K562 (cell line): ENCODE measurements around the gene HAUS1. TPM values are rescaled to one million over a fixed set of nuclear protein-coding genes. Genes with fewer than 3 reads are reported as not detected.

ENCODE experiments used
- ATAC-seq: fragments of 200-7000 bp; cut with Tn5 transposase; 3 replicates; pipeline ENCODE4 v1.9.1; 2020; ENCODE audit warnings: moderate library complexity
- BruUV-seq: library from RNA; stranded (reverse); fragments of 400-500 nt; replicated peaks from 2 replicates; lab custom pipeline; 2021; lab: Mats Ljungman, UMichigan
- CTCF ChIA-PET: fragments of 300-600 bp; formaldehyde crosslinking; extraction: SDS; loops from one replicate; lab custom pipeline; 2021; ENCODE audit warnings: low intra/inter-chr PET ratio; lab: Yijun Ruan, JAX
- POLR2A ChIA-PET: fragments of 300-600, 350-650 bp; sonication (Branson Sonifier 250); formaldehyde crosslinking; extraction: SDS; loops from one replicate; lab custom pipeline; 2021; ENCODE audit warnings: antibody characterized with exemption, inconsistent platforms; lab: Yijun Ruan, JAX
- DNase-seq, 4 experiments: peaks; one replicate each; pipeline versions ENCODE4 v3.0.0 to v3.0.0-alpha.2; 2011 to 2018; ENCODE audit warnings: low spot score in 3 of 4, mixed read lengths in 3 of 4; ENCODE audit errors: extremely low read depth in 1 of 4
- FAIRE-seq: peaks from 2 replicates; lab custom pipeline; 2011; peaks lifted over from hg19 to GRCh38; lab: Jason Lieb, UNC
- H2AFZ ChIP-seq: 2 replicates; pipeline ENCODE4 v1.6.0; 2011; ENCODE audit warnings: low read depth, low read length, control low read depth, inconsistent platforms
- H3K27ac ChIP-seq: fragments of 200-600 bp; 3 replicates; pipeline ENCODE4 v1.8.0; 2011; ENCODE audit warnings: low read depth, mild to moderate bottlenecking, control low read depth, inconsistent platforms, low read length, moderate library complexity, mixed read lengths; ENCODE audit errors: extremely low read depth
- H3K27me3 ChIP-seq, 2 experiments: fragments of 300-600 bp in 1 of 2; 2 replicates in 1 of 2; 3 replicates in 1 of 2; pipeline versions ENCODE4 v1.6.0 to v1.8.0; 2011; ENCODE audit warnings: inconsistent platforms in 2 of 2, low read length in 2 of 2, mild to moderate bottlenecking in 1 of 2, mixed read lengths in 1 of 2, moderate library complexity in 1 of 2; ENCODE audit not compliant: control insufficient read depth in 2 of 2, insufficient read depth in 2 of 2
- H3K36me3 ChIP-seq: fragments of 300-600 bp; 3 replicates; pipeline ENCODE4 v1.8.0; 2011; ENCODE audit warnings: mild to moderate bottlenecking, low read length, inconsistent platforms; ENCODE audit not compliant: control insufficient read depth, insufficient read depth
- H3K4me1 ChIP-seq, 2 experiments: fragments of 200-600 bp in 1 of 2; replicated peaks in 1 of 2; 2 replicates in 1 of 2; 3 replicates in 1 of 2; pipeline versions ENCODE4 v1.5.1 to v1.8.0; 2011; ENCODE audit warnings: inconsistent platforms in 2 of 2, low read length in 2 of 2, mild to moderate bottlenecking in 1 of 2, mixed read lengths in 1 of 2, moderate library complexity in 1 of 2; ENCODE audit not compliant: control insufficient read depth in 2 of 2, insufficient read depth in 2 of 2
- H3K4me2 ChIP-seq: 2 replicates; pipeline ENCODE4 v1.6.1; 2011; ENCODE audit warnings: low read length, control low read depth, inconsistent platforms, mixed read lengths; ENCODE audit not compliant: insufficient read depth
- H3K4me3 ChIP-seq: fragments of 200-600 bp; sonication (generic), shearing (Covaris generic); 2 replicates; pipeline ENCODE4 v1.5.1; 2016; ENCODE audit warnings: control low read depth, inconsistent platforms
- H3K79me2 ChIP-seq: fragments of 200-600 bp; 3 replicates; pipeline ENCODE4 v1.8.0; 2011; ENCODE audit warnings: low read length, inconsistent platforms; ENCODE audit not compliant: control insufficient read depth, insufficient read depth
- H3K9ac ChIP-seq, 2 experiments: 2 replicates each; pipeline versions ENCODE4 v1.6.0 to v1.6.1; 2011; ENCODE audit warnings: low read depth in 2 of 2, low read length in 2 of 2, control low read depth in 1 of 2, inconsistent platforms in 1 of 2, mild to moderate bottlenecking in 1 of 2, mixed read lengths in 1 of 2; ENCODE audit not compliant: insufficient read depth in 1 of 2
- H3K9me1 ChIP-seq: one replicate; pipeline ENCODE4 v1.6.0; 2011; ENCODE audit warnings: inconsistent platforms, mild to moderate bottlenecking, low read length, moderate library complexity; ENCODE audit not compliant: control insufficient read depth, insufficient read depth
- H3K9me3 ChIP-seq: replicated peaks from 2 replicates; pipeline ENCODE4 v1.5.1; 2011; ENCODE audit warnings: low read depth, low read length, inconsistent platforms; ENCODE audit not compliant: control insufficient read depth, insufficient read depth
- H4K20me1 ChIP-seq: replicated peaks from 2 replicates; pipeline ENCODE4 v1.6.1; 2011; ENCODE audit warnings: low read length, inconsistent platforms, mixed read lengths; ENCODE audit not compliant: control insufficient read depth, insufficient read depth
- EP300 ChIP-seq: IDR thresholded peaks from 2 replicates; pipeline ENCODE4 v1.6.1; 2012; ENCODE audit warnings: low read length, improper control_type of control experiment
- ESRRB ChIP-seq: fragments of 250-450 bp; sonication (Bioruptor Pico); IDR thresholded peaks from 2 replicates; pipeline ENCODE4 v1.5.0; 2020; ENCODE audit warnings: mild to moderate bottlenecking, moderate library complexity, borderline replicate concordance
- FOXK2 ChIP-seq, 2 experiments: fragments of 450-650 bp; IDR thresholded peaks in 1 of 2; conservative IDR thresholded peaks in 1 of 2; 2 replicates each; pipeline ENCODE4 v1.6.1; 2016; ENCODE audit warnings: low read depth in 2 of 2, mild to moderate bottlenecking in 1 of 2
- GTF2E2 ChIP-seq: fragments of 200-800 bp; sonication (Bioruptor generic); IDR thresholded peaks from 2 replicates; pipeline ENCODE4 v1.6.1; 2016; ENCODE audit warnings: missing genetic modification characterization, missing compliant biosample characterization
- MBD2 ChIP-seq: sonication (generic); IDR thresholded peaks from 2 replicates; pipeline ENCODE4 v1.6.1; 2016; ENCODE audit warnings: low read depth, borderline replicate concordance
- RAD21 ChIP-seq, 2 experiments: fragments of 250-450 bp in 1 of 2; fragments of 450-650 bp in 1 of 2; sonication (Bioruptor Pico) in 1 of 2; formaldehyde crosslinking in 1 of 2; IDR thresholded peaks in 1 of 2; conservative IDR thresholded peaks in 1 of 2; 2 replicates each; pipeline versions ENCODE4 v1.4.0 to v1.8.0; 2020 to 2022; ENCODE audit warnings: mild to moderate bottlenecking in 2 of 2, moderate library complexity in 1 of 2
- REST ChIP-seq, 2 experiments: fragments of 450-650 bp; formaldehyde crosslinking in 1 of 2; IDR thresholded peaks; 2 replicates each; pipeline versions ENCODE4 v1.4.0 to v1.6.1; 2014 to 2020; ENCODE audit warnings: mild to moderate bottlenecking in 2 of 2, borderline replicate concordance in 1 of 2, low read depth in 1 of 2
- ZBED1 ChIP-seq: IDR thresholded peaks from 2 replicates; pipeline ENCODE4 v1.6.1; 2014
- ZFX ChIP-seq: sonication (generic); formaldehyde crosslinking; IDR thresholded peaks from 2 replicates; pipeline ENCODE4 v1.8.0; 2022; ENCODE audit warnings: mild to moderate bottlenecking, missing genetic modification reagents, moderate library complexity
- ZSCAN29 ChIP-seq: fragments of 450-650 bp; IDR thresholded peaks from 2 replicates; pipeline ENCODE4 v1.6.1; 2017
- WGBS: fragments of 100-300 bp; shearing (Covaris generic); methylation state at CpG from one replicate; pipeline ENCODE4 v1.1.6; 2016; ENCODE audit warnings: low coverage, mixed read lengths; ENCODE audit not compliant: insufficient coverage; ENCODE audit errors: missing lambda C conversion rate; 5-methylcytosine and 5-hydroxymethylcytosine counted together
- in situ Hi-C: fragments of 300-500 bp; cut with MboI; formaldehyde crosslinking; loops from 4 replicates; pipeline ENCODE4 v1.15.0; 2018; ENCODE audit warnings: inconsistent platforms, mixed read lengths
- intact Hi-C: fragments of 100-400 bp; cut with micrococcal nuclease; formaldehyde crosslinking; loops from 2 replicates; pipeline ENCODE4 v1.14.2; 2022
- polyA plus RNA-seq, 8 experiments: library from polyadenylated mRNA; depleted of rRNA in 4 of 8; stranded (reverse) in 5 of 8; unstranded in 3 of 8; fragments of >200 nt; fragmentation: Nextera tagmentation in 2 of 8; fragmentation: Illumina TruSeq in 1 of 8; extraction: Ambion mirVana in 2 of 8; extraction: Trizol in 1 of 8; gene quantifications; 2 replicates each; pipeline versions ENCODE4 v1.2.1 to v1.2.3, GENCODE V29; 2011 to 2014; ENCODE audit warnings: inconsistent platforms in 1 of 8, missing spikeins in 1 of 8
- total RNA-seq, 7 experiments: library from RNA; depleted of rRNA in 6 of 7; stranded (reverse); fragments of >200 nt in 6 of 7; fragmentation: Illumina TruSeq in 2 of 7; extraction: Trizol in 2 of 7; gene quantifications; 2 replicates each; pipeline versions ENCODE4 v1.2.1 to v1.2.3, GENCODE V29; 2011 to 2021; ENCODE audit warnings: low replicate concordance in 1 of 7
- TF ChIP-seq, protein P1 (sequence below): sonication (generic); formaldehyde crosslinking; IDR thresholded peaks from 2 replicates; pipeline ENCODE4 v1.9.0; 2022; ENCODE audit warnings: mild to moderate bottlenecking, missing genetic modification reagents

Gene HAUS1
- total and polyA plus RNA-seq, 9 of the 15 experiments (the other 6 are each of a cell fraction or from before 2014, with no cell fraction given): 45.6 to 135 (median 76.3) TPM

DNA sequence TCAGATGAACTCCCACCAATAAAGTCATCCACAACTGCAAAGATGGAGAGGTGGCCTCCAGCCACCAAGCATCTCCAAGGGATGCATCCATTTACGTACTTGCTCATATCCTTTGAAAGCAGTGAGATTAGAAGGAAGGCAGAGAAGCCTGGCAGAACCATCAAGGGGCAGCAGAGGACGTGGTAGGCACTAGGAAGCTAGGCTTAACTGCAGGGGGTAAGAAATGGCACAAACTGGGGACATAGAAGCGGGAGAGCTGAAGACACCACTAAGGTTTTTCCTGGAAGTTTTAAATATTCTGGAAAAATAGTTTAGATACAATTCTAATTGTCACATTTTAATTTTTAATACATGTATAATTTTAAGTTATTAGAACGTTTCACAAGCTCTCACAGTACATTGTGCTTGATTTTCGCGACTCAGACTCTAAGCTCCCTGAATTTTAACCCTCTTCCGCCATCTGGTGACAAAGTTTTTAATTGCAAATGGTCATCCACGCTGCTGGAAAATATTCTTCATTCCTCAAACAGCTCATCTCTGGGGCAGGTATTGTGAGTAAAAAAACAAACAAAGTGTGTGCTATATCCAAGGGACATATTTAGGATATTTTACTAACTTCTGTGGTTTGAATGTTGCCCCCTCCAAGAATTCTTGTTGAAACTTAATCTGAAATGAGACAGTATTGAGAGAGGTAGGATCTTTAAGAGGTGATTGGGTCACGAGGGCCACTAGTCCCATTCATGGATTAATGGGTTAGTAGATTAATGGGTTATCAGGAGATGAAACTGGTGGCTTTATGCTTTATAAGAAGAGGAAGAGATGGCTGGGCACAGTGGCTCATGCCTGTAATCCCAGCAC, 30.5 kb upstream of the HAUS1 start:
- DNase-seq (peak; percentile 30 to 70 (median 38)), FAIRE-seq (peak; percentile 83), ATAC-seq (peak; percentile 58)
- Histone ChIP-seq H3K9me3 (no peaks in the 10 kb centered on the region), H3K27me3 (no peaks in the 10 kb centered on the region), H2AFZ (no peak overlapping the region), H3K79me2 (peaks cover 35% of the 10 kb centered on the region), H3K36me3 (peaks cover 11% of the 10 kb centered on the region; the same call in 2 of the 3 replicates), H4K20me1 (no peaks in the 10 kb centered on the region), H3K27ac (no peak overlapping the region), H3K9ac (no peak overlapping the region), H3K4me2 (no peak overlapping the region), H3K4me3 (no peak overlapping the region), H3K4me1 (peaks cover 3 to 31% of the 10 kb centered on the region in 2 experiments; a peak in 4 of 5 replicates), H3K9me1 (no peaks in the 10 kb centered on the region)
- in situ Hi-C loops (loop anchor here (10.0 kb wide), 1 partner anchor 399 kb away; no protein-coding TSS in a partner anchor), intact Hi-C loops (loop anchor here (1.0 to 2.0 kb wide), 2 partner anchors 382 to 409 kb away; no protein-coding TSS in a partner anchor)
- POLR2A ChIA-PET: interaction anchor here (0.6 to 1.1 kb wide), 4 partner anchors 12 to 411 kb away, joined by 3 to 4 read pairs (median 3); no protein-coding TSS in a partner anchor
- WGBS: 30% methylated on average over 9 of the region's 9 CpGs
- no TSS peak for BruUV-seq
- CTCF ChIA-PET: interaction anchor here (0.6 to 1.8 kb wide), 6 partner anchors 100 to 409 kb away, joined by 3 to 13 read pairs (median 4); no protein-coding TSS in a partner anchor
- TF ChIP-seq ZBED1 (no peak), ZSCAN29 (no peak), MBD2 (no peak), ESRRB (no peak), REST (IDR thresholded peaks at IDR 0.05; ENCODE audit: borderline replicate concordance) (peak; percentile 63; the same call in 1 of the 2 replicates), REST (CRISPR knock-in tag; IDR thresholded peaks at IDR 0.05; ENCODE audit: low read depth) (no peak), FOXK2 (conservative IDR thresholded peaks at IDR 0.05 in 1 of 2, IDR thresholded peaks at IDR 0.05 in 1 of 2; ENCODE audit: low read depth in 2 of 2) (no peak), GTF2E2 (no peak), ZFX (no peak), EP300 (no peak), RAD21 (CRISPR knock-in tag; conservative IDR thresholded peaks at IDR 0.05 in 1 of 2, IDR thresholded peaks at IDR 0.05 in 1 of 2) (peak; percentile 79 to 85)
- TF ChIP-seq, protein P1, sequence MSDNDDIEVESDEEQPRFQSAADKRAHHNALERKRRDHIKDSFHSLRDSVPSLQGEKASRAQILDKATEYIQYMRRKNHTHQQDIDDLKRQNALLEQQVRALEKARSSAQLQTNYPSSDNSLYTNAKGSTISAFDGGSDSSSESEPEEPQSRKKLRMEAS: no peak
